Suprapubic skin (tissue), 3 donors: ENCODE results near the gene CCL5.

ENCODE experiments used
- POLR2A ChIP-seq, 2 donors: fragments of 450-650 bp; IDR thresholded peaks; one replicate each; pipeline ENCODE4 v1.6.1; 2017; ENCODE audit warnings: antibody characterized with exemption in 2 of 2, mild to moderate bottlenecking in 2 of 2, moderate library complexity in 2 of 2
- TF ChIP-seq, protein P1 (sequence below), 2 donors: fragments of 200-600 bp in 1 of 2; fragments of 450-650 bp in 1 of 2; sonication (generic) in 1 of 2; IDR thresholded peaks; one replicate each; pipeline ENCODE4 v1.5.1; 2016 to 2019; ENCODE audit warnings: antibody characterized with exemption in 2 of 2, mild to moderate bottlenecking in 1 of 2, moderate library complexity in 1 of 2

DNA sequence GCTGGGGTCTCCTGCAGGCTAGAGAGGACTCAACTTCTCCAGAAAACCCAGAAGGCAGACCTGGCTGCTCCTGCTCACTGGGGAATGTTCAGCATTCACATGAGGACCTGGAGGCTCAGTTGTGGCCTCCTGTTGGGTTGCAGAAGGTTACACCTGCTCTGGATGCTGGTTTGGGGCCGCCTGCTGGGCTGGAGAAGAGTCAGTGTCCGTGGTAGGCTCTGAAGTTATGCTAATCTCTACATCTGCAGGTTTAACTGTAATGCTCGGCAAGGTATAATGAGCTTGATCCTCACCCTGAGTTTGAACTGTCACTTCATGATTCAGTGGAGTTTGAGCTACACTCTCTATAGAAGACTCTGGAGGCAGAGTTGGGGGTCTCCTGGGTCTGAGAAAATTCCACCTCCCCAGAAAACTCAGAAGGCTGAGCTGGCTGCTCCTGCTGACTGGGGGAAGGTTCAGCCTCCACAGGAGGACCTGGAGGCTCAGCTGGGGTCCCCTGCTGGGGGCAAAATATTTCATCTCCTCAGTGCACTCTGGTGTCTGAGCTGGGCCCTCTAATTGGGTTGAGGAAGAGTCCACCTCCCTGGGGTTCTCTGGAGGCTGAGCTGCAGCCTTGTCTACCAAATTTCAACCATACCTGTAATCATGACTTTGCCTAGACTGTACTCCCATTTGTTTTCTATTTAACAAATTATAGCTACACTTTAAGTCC, 26.9 kb upstream of the CCL5 start:
- TF ChIP-seq, protein P1, sequence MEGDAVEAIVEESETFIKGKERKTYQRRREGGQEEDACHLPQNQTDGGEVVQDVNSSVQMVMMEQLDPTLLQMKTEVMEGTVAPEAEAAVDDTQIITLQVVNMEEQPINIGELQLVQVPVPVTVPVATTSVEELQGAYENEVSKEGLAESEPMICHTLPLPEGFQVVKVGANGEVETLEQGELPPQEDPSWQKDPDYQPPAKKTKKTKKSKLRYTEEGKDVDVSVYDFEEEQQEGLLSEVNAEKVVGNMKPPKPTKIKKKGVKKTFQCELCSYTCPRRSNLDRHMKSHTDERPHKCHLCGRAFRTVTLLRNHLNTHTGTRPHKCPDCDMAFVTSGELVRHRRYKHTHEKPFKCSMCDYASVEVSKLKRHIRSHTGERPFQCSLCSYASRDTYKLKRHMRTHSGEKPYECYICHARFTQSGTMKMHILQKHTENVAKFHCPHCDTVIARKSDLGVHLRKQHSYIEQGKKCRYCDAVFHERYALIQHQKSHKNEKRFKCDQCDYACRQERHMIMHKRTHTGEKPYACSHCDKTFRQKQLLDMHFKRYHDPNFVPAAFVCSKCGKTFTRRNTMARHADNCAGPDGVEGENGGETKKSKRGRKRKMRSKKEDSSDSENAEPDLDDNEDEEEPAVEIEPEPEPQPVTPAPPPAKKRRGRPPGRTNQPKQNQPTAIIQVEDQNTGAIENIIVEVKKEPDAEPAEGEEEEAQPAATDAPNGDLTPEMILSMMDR (IDR thresholded peaks at IDR 0.05), result no peak
- no peak for TF ChIP-seq POLR2A (IDR thresholded peaks at IDR 0.05)
